Subcutaneous abdominal adipose tissue (tissue), 5 donors: Measurements from ENCODE around the gene CORO6.

Experiments used
- H3K27ac ChIP-seq: one replicate; pipeline ENCODE4 v1.7.0; 2013; ENCODE audit warnings: low read depth, mild to moderate bottlenecking, inconsistent platforms, low read length, moderate library complexity
- H3K27me3 ChIP-seq, 5 donors: one replicate each; pipeline ENCODE4 v1.7.0; 2013; ENCODE audit warnings: low read length in 5 of 5, inconsistent platforms in 1 of 5; ENCODE audit not compliant: control insufficient read depth in 5 of 5, insufficient read depth in 4 of 5
- H3K36me3 ChIP-seq, 5 donors: one replicate each; pipeline ENCODE4 v1.7.0; 2013; ENCODE audit warnings: low read length in 5 of 5; ENCODE audit not compliant: control insufficient read depth in 5 of 5, insufficient read depth in 5 of 5
- H3K4me1 ChIP-seq, 5 donors: one replicate each; pipeline ENCODE4 v1.7.0; 2013; ENCODE audit warnings: low read length in 5 of 5, mild to moderate bottlenecking in 3 of 5, moderate library complexity in 1 of 5; ENCODE audit not compliant: control insufficient read depth in 5 of 5, insufficient read depth in 5 of 5
- H3K4me3 ChIP-seq, 5 donors: one replicate each; pipeline ENCODE4 v1.7.0; 2013; ENCODE audit warnings: low read length in 5 of 5, low read depth in 1 of 5
- H3K9ac ChIP-seq, 5 donors: one replicate each; pipeline ENCODE4 v1.7.0; 2013; ENCODE audit warnings: low read length in 5 of 5, mild to moderate bottlenecking in 4 of 5, moderate library complexity in 3 of 5
- H3K9me3 ChIP-seq, 5 donors: one replicate each; pipeline ENCODE4 v1.7.0; 2013; ENCODE audit warnings: low read length in 5 of 5; ENCODE audit not compliant: control insufficient read depth in 5 of 5
- donor health status: healthy.
- donor health status: healthy.
- donor health status: healthy.
- donor health status: healthy.
- donor health status: healthy.

CORO6 gene

DNA sequence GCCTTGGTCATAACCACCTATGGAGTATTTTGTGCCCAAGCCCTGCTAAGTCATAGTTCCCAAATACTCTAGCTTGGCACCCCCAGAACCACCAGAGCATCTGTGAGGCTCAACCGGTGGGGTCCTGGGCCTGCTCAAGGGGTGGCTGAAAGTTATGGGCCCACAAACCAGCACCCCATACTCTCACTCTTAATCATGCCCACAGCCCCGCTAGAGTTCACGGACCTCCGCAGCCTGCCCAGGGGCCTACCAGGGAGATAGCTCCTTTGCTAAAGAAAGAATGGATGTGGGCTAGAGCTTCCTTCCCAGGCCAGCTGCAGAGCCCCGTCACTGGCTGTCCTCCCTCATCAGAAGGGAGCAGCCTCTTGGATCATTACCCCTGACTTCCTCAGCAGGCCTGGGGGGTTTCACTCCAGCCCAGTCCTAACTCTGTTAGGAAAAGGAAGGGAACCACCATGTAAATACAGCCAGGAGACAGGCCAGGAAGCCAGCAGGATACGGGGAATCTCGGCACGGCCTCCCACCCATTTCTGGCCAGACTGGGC, 34.6 kb downstream of the CORO6 start:
- Histone ChIP-seq H3K9ac (peak overlapping the region; percentile 69 to 96 (median 81)), H3K36me3 (peaks cover 0 to 4% (median 2%) of the 10 kb centered on the region in 5 donors), H3K4me1 (peaks cover 17 to 91% (median 85%) of the 10 kb centered on the region in 5 donors), H3K4me3 (peak overlapping the region; percentile 71 to 90 (median 80)), H3K9me3 (no peaks in the 10 kb centered on the region), H3K27me3 (no peaks in the 10 kb centered on the region), H3K27ac (peak overlapping the region; percentile 82)

DNA sequence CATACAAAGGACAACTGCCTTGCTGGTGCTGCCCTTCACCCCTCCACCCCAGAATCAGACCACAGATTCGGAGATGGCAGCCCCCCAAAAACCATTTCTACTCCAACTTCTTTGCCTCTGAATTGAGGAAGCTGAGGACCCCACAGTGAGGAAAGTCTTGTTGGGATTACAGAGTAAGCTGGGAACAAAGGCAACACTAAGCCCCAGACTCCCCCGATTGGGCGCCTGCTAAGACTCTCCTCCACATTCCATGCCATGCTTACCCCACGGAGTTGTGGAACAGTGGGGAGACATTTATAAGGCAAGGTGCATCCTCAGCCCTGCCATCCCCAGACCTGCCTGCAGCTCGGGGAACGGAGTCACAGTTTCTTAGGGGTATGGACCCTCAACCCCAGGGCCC, 35.1 kb downstream of the CORO6 start:
- Histone ChIP-seq H3K27ac (peak overlapping the region; percentile 82), H3K4me3 (peak overlapping the region; percentile 71 to 90 (median 80)), H3K36me3 (peaks cover 0 to 9% (median 7%) of the 10 kb centered on the region in 5 donors), H3K9me3 (no peaks in the 10 kb centered on the region), H3K9ac (peak overlapping the region in 3 of 5 donors; percentile 72 to 96 (median 88)), H3K27me3 (no peaks in the 10 kb centered on the region), H3K4me1 (peaks cover 16 to 90% (median 82%) of the 10 kb centered on the region in 5 donors)

DNA sequence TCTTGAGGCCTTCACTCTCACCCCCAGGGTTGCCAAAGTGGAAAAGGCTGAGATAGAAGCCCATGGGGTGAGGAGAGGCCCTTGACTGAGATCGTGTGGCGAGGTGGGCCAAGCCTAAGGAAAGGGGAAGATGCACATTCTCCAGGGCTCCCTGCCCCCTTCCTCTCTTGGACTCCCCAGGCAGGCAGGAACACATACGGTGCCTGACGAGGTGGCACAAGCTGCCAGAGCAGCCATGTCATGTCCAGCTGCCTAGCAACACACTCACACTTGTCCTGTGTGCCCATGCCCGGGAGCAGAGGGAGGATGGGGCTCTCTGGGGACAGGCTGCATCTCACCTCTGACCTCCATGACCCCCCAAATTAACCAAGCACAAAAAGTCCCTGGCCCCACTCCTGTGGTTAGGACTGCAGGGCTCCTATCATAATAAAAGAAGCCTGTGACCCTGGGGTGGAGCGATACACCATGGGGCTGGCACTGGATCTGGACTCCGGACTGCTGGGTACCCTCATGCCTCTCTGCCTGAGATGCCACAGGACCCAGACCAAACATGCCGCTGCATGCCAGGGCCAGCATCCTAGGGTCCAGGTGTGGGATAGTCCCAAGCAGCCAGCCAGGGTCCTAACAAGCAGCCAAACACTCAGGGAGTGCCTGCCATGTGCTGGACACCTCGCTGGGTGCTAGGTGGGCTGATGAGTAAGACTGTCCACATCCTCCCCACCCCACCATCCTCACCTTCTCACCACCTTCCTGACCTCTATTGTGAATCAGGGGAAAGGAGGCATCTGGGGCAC, 35.8 kb downstream of the CORO6 start:
- Histone ChIP-seq H3K27me3 (no peaks in the 10 kb centered on the region), H3K9me3 (no peaks in the 10 kb centered on the region), H3K4me1 (peaks cover 11 to 83% (median 75%) of the 10 kb centered on the region in 5 donors), H3K4me3 (peak overlapping the region in 4 of 5 donors; percentile 71 to 90 (median 84)), H3K27ac (peak overlapping the region; percentile 82), H3K9ac (peak overlapping the region in 2 of 5 donors; percentile 88 to 96), H3K36me3 (peaks cover 0 to 16% (median 14%) of the 10 kb centered on the region in 5 donors)

DNA sequence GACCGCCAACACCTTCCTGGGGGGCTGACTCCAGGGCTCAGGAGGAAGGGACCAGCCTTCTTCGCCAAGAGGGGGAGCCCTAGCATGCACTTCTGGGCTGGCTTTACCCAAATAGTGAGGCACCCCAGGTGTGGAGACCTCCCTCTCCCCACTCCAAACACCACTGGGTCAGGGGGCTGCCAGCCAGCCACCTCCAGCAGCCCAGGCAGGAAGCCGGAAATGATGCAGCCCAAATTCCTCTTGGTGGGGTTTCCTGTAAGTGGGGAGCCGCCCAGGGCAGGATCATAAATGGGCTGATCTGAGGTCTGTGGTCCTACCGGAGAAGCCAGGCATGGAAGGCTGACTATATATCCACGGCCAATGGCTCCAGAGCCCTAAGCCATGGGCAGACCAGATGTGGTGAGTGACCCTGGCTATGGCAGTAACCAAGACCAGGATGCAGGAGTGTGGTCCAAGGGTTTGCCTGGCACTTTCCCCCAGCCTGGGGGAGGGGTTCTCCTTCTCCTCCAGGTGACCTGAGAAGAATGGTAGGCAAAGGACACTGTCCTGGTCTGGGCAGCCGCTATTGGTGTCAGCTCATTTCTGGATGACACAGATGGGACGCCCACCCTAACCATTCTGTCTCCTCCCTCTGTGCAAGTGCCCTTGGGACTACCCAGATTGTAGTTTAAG, 37.5 kb downstream of the CORO6 start:
- Histone ChIP-seq H3K4me3 (peak overlapping the region; percentile 10 to 89 (median 62)), H3K36me3 (peaks cover 0 to 28% (median 25%) of the 10 kb centered on the region in 5 donors), H3K27ac (peak overlapping the region; percentile 82), H3K9me3 (no peaks in the 10 kb centered on the region), H3K4me1 (peaks cover 9 to 70% (median 59%) of the 10 kb centered on the region in 5 donors), H3K27me3 (no peaks in the 10 kb centered on the region), H3K9ac (peak overlapping the region in 4 of 5 donors; percentile 43 to 79 (median 62))

DNA sequence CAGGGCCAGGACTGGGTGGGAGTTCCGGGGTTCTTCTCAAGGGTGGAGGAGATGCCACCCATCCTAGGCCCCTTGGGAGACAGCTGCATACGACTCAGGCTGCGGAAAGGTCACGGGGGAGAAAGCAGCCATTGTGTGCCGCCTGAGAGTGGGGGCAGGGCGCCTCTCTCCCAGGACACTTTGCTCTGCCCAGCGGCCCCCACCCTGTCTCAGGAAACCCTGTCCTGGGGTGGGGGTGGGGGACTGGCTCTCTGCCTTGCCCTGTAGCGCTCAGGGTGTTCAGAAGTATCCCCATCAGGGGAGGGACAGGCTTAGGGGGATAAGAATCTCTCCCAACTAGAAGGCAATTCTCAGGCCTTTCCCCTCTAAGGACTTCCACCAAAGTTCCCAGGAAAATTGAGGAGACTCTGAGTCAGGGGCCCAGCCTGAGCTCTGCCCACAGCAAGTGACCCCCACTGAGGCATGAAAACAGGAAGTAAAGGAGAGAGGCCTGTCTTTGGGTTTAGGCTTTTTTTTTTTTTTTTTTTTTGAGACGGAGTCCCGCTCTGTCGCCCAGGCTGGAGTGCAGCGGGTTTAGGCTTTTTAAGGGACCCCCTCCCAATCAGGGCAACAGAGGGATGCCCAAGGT, 38.1 kb downstream of the CORO6 start:
- Histone ChIP-seq H3K36me3 (peaks cover 0 to 34% (median 30%) of the 10 kb centered on the region in 5 donors), H3K27ac (peak overlapping the region; percentile 82), H3K4me1 (peaks cover 4 to 66% (median 55%) of the 10 kb centered on the region in 5 donors), H3K4me3 (peak overlapping the region in 3 of 5 donors; percentile 62 to 89 (median 79)), H3K9ac (peak overlapping the region in 2 of 5 donors; percentile 43 to 79), H3K9me3 (no peaks in the 10 kb centered on the region), H3K27me3 (no peaks in the 10 kb centered on the region)

DNA sequence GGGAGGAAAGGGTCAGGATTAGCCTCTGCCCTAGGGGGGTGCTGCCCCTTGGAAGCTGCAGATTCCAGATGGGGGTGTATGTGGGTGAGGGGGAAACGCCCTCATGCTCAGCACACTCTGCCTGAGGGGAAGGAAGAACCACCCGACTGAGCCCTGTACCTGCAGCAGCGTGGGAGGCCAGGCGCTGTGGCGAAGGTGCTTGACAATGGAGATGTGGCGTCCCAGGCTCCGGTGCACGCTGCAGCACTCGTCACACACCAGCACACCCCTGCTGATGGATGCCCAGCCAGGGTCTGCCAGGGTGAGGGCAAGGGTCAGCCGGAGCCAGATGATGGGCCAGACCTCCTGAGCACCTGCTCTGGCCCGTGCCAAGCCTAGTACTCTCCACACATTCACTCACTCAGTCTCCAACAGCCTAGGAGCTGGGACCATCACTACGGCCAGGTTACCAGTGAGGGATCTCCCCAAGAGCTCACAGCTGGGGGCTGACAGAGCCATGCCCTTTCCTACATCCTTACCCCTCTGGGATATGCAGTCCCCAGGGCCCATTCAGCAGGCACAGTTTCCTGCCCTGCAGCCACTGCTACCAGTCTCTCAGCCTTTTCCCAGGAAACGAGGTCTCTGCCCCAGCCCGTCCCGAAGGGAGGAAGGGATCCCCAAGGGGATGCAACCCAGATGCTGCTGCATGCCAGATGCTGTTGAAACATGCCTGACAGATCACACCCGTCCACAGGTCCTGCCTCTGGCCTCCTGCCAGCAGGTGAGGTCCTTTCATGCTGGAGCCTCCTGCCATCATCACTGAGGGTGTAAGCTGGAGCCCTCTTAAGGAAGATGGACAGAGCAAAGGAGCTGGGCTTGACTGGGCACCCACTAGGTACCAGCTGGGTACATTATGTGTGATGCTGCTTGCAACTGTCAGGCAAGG, 39.1 kb downstream of the CORO6 start:
- H3K9me3 ChIP-seq = no peaks in the 10 kb centered on the region
- peak overlapping the region in 2 of 5 donors; percentile 27 to 79 for H3K9ac ChIP-seq
- peaks cover 4 to 63% (median 52%) of the 10 kb centered on the region in 5 donors for H3K4me1 ChIP-seq
- H3K27ac ChIP-seq = peak overlapping the region; percentile 82
- no peaks in the 10 kb centered on the region for H3K27me3 ChIP-seq
- H3K4me3 ChIP-seq = peak overlapping the region in 4 of 5 donors; percentile 4 to 24 (median 14)
- H3K36me3 ChIP-seq = peaks cover 0 to 44% (median 36%) of the 10 kb centered on the region in 5 donors

DNA sequence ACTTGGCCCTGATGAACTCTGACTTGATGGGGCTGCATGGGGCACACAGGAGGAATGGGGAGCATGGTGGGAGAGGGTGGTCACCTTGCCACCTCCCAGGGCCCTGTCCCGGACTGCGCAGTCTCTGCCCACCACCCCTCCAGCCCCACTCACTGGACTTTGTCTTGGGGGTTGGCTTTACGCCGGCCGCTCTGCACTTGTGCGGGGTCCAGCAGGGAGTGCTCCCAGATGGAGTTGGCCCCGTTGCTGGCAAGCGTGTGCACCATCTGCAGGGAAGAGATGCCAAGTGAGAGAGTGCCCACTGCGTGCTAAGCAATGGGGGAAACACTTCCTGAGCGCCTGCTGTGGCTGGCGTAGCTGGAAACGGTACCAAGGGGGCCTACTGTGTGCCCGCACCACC, 39.9 kb downstream of the CORO6 start:
- Histone ChIP-seq H3K27ac (no peak overlapping the region), H3K4me1 (peaks cover 4 to 58% (median 47%) of the 10 kb centered on the region in 5 donors), H3K9me3 (no peaks in the 10 kb centered on the region), H3K4me3 (no peak overlapping the region), H3K27me3 (no peaks in the 10 kb centered on the region), H3K9ac (no peak overlapping the region), H3K36me3 (peaks cover 0 to 52% (median 44%) of the 10 kb centered on the region in 5 donors)

DNA sequence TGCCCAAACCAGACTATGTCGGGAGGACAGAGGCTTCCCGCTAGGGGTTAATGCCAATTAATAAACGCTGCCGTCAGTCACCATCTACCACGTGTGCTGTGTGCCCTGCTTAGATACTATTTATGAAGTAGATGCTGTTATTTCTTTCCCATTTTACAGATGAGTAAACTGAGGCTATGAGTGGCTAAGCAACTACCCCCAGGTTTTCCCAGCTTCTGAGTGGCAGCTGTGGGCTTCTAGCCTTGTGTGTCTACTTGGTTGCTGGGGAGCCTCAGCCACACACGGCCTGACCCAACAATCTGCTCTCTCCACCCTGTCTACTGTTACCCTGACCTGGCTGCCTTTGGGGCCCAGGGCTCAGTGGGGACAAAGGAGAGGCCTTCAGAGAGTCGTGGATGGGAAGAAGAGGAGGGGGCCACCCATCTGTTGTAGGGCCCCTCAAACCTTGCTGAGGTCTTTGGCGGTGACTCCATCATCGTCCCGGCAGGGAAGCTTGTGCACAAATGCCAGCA, 40.4 kb downstream of the CORO6 start:
- Histone ChIP-seq H3K9me3 (no peaks in the 10 kb centered on the region), H3K4me1 (peaks cover 4 to 56% (median 47%) of the 10 kb centered on the region in 5 donors), H3K9ac (no peak overlapping the region), H3K36me3 (peaks cover 0 to 57% (median 49%) of the 10 kb centered on the region in 5 donors), H3K27ac (no peak overlapping the region), H3K4me3 (no peak overlapping the region), H3K27me3 (no peaks in the 10 kb centered on the region)
